OCI-LY3 (cell line): ENCODE results near the gene CD1B.
"Not testable (repeated sequence)": the region's sequence is repeated elsewhere in the genome, so short reads cannot be mapped to it uniquely, and the experiment has no call there.

ENCODE experiments used
- H2AFZ ChIP-seq: fragments of 200-600, 300-600 bp; shearing (Covaris generic); 2 replicates; pipeline ENCODE4 v1.6.0; 2014; ENCODE audit warnings: antibody characterized with exemption, low read depth, low read length
- H3K27ac ChIP-seq: fragments of 200-600, 300-600 bp; sonication (generic); 2 replicates; pipeline ENCODE4 v1.5.1; 2014; ENCODE audit warnings: mild to moderate bottlenecking, low read length, moderate library complexity, mixed read lengths
- H3K27me3 ChIP-seq: fragments of 200-600, 300-600 bp; sonication (generic); 2 replicates; pipeline ENCODE4 v1.6.1; 2014; ENCODE audit warnings: low read depth, low read length, mixed read lengths
- H3K36me3 ChIP-seq: fragments of 200-600, 300-600 bp; sonication (generic); replicated peaks from 2 replicates; pipeline ENCODE3; 2014; ENCODE audit warnings: low read depth, low read length, mixed read lengths
- H3K4me1 ChIP-seq: fragments of 300-600, 200-600 bp; sonication (generic); 2 replicates; pipeline ENCODE4 v1.6.1; 2014; ENCODE audit warnings: low read length, mixed read lengths
- H3K4me2 ChIP-seq: fragments of 200-600, 300-600 bp; sonication (generic); 2 replicates; pipeline ENCODE4 v1.6.1; 2014; ENCODE audit warnings: low read length, mixed read lengths
- H3K4me3 ChIP-seq: fragments of 300-600, 200-600 bp; sonication (generic); 2 replicates; pipeline ENCODE4 v1.5.1; 2014; ENCODE audit warnings: antibody characterized with exemption, mild to moderate bottlenecking, low read length, moderate library complexity
- H3K79me2 ChIP-seq: fragments of 300-600, 200-600 bp; shearing (Covaris generic); 2 replicates; pipeline ENCODE4 v1.6.1; 2014; ENCODE audit warnings: mild to moderate bottlenecking, low read length, mixed read lengths
- H3K9ac ChIP-seq: fragments of 300-600, 200-600 bp; shearing (Covaris generic); 2 replicates; pipeline ENCODE4 v1.6.0; 2014; ENCODE audit warnings: mild to moderate bottlenecking, low read length, moderate library complexity
- H3K9me3 ChIP-seq: fragments of 200-600, 300-600 bp; shearing (Covaris generic); 2 replicates; pipeline ENCODE4 v1.6.1; 2014; ENCODE audit warnings: low read length, mixed read lengths; ENCODE audit not compliant: insufficient read depth
- H4K20me1 ChIP-seq: fragments of 200-600, 300-600 bp; sonication (generic); 2 replicates; pipeline ENCODE4 v1.6.1; 2016; ENCODE audit warnings: low read length, mixed read lengths; ENCODE audit not compliant: insufficient read depth
- CTCF ChIP-seq: fragments of 200-600, 300-600 bp; sonication (generic); IDR thresholded peaks from 2 replicates; pipeline ENCODE4 v1.5.1; 2014; ENCODE audit warnings: antibody characterized with exemption, low read length, low read depth
- EZH2phosphoT487 ChIP-seq: fragments of 200-600 bp; shearing (Covaris generic); IDR thresholded peaks from 2 replicates; pipeline ENCODE4 v1.6.1; 2018; ENCODE audit warnings: antibody characterized with exemption, mixed run types, low read depth

The CD1B gene

DNA sequence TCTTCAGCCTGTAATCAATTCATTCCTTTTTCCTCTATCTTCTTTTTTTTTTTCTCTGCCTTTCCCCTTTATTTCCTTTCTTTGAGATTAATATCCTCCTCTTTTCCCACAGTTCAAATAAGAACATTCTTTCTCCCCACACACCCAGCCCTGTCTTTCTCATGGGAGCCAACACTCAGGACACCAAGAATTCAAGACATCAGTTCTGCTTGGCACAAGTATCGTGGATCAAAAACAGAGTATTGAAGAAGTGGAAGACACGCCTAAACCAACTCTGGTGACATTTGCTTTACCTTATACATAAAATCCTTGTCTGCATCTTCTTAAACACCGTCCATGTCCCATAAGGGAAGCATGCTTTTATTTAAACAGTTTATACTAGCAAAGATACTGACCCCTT is 25.3 kb upstream of the CD1B start:
- Histone ChIP-seq H3K4me1 (peaks cover 27% of the 10 kb centered on the region), H3K27me3 (peaks cover 25% of the 10 kb centered on the region; the same call in 1 of the 2 replicates), H3K4me2 (no peak overlapping the region), H3K9ac (no peak overlapping the region), H3K9me3 (no peaks in the 10 kb centered on the region), H3K27ac (no peak overlapping the region), H3K36me3 (no peaks in the 10 kb centered on the region), H3K4me3 (no peak overlapping the region), H2AFZ (no peak overlapping the region), H4K20me1 (no peaks in the 10 kb centered on the region), H3K79me2 (no peaks in the 10 kb centered on the region)
- TF ChIP-seq CTCF (no peak), EZH2phosphoT487 (no peak)

DNA sequence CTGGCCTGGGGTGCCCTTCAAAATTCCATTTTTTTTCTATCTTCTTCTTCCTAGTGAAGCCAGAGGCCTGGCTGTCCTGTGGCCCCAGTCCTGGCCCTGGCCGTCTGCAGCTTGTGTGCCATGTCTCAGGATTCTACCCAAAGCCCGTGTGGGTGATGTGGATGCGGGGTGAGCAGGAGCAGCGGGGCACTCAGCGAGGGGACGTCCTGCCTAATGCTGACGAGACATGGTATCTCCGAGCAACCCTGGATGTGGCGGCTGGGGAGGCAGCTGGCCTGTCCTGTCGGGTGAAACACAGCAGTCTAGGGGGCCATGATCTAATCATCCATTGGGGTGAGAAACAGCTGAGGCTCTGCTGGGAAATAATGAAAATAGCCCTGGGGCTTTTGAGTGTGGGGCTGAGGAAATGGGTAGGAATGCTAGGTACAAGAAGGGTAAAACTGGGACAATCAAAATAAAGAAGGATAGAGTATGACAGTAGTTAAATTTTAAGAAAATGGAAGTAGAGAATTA is 24.5 kb upstream of the CD1B start:
- Histone ChIP-seq H3K4me3 (no peak overlapping the region), H3K4me1 (peaks cover 27% of the 10 kb centered on the region), H2AFZ (no peak overlapping the region), H3K79me2 (no peaks in the 10 kb centered on the region), H3K9me3 (no peaks in the 10 kb centered on the region), H3K27me3 (peaks cover 25% of the 10 kb centered on the region; the same call in 1 of the 2 replicates), H4K20me1 (no peaks in the 10 kb centered on the region), H3K36me3 (no peaks in the 10 kb centered on the region), H3K27ac (no peak overlapping the region), H3K9ac (no peak overlapping the region), H3K4me2 (no peak overlapping the region)
- TF ChIP-seq EZH2phosphoT487 (no peak), CTCF (no peak)

- Histone ChIP-seq H3K4me3 (no peak overlapping the region), H2AFZ (no peak overlapping the region), H3K79me2 (no peaks in the 10 kb centered on the region), H4K20me1 (no peaks in the 10 kb centered on the region), H3K36me3 (no peaks in the 10 kb centered on the region), H3K27me3 (peaks cover 25% of the 10 kb centered on the region; the same call in 1 of the 2 replicates), H3K4me1 (peaks cover 19% of the 10 kb centered on the region), H3K9ac (no peak overlapping the region), H3K4me2 (peak overlapping the region; percentile 52; the same call in 1 of the 2 replicates), H3K27ac (no peak overlapping the region), H3K9me3 (no peaks in the 10 kb centered on the region)
- no peak for TF ChIP-seq CTCF
- no peak for TF ChIP-seq EZH2phosphoT487
Observed at GRCh38 chr1:158354255-158354654, 22.9 kb upstream of the CD1B start.

GRCh38 chr1:158353303-158354075 is 22.2 kb upstream of the CD1B start, which contains the start of gene CD1E:
TSS of gene CD1E (plus strand) at chr1:158353894. CDS start at chr1:158353989, 95 bp downstream.
- TF ChIP-seq CTCF (peak; percentile 14; the same call in 1 of the 2 replicates), EZH2phosphoT487 (no peak)
- Histone ChIP-seq H3K79me2 (no peaks in the 10 kb centered on the region), H3K4me3 (peak within 1 kb of the TSS; percentile 20; the same call in 1 of the 2 replicates), H3K4me1 (peaks cover 16% of the 10 kb centered on the region), H4K20me1 (no peaks in the 10 kb centered on the region), H3K27ac (no peak within 1 kb of the TSS), H2AFZ (peak within 1 kb of the TSS; percentile 37; the same call in 1 of the 2 replicates), H3K9ac (no peak within 1 kb of the TSS), H3K36me3 (no peaks in the 10 kb centered on the region), H3K4me2 (peak within 1 kb of the TSS; percentile 52), H3K9me3 (no peaks in the 10 kb centered on the region), H3K27me3 (peaks cover 21% of the 10 kb centered on the region; the same call in 1 of the 2 replicates)

- not testable (repeated sequence) for H4K20me1 ChIP-seq, H2AFZ ChIP-seq, H3K27me3 ChIP-seq, H3K36me3 ChIP-seq, H3K4me2 ChIP-seq, H3K79me2 ChIP-seq, H3K9me3 ChIP-seq, H3K9ac ChIP-seq, H3K27ac ChIP-seq, H3K4me3 ChIP-seq
- H3K4me1 ChIP-seq = peaks cover 10% of the 10 kb centered on the region
Observed at GRCh38 chr1:158348946-158349345, 17.6 kb upstream of the CD1B start.

DNA sequence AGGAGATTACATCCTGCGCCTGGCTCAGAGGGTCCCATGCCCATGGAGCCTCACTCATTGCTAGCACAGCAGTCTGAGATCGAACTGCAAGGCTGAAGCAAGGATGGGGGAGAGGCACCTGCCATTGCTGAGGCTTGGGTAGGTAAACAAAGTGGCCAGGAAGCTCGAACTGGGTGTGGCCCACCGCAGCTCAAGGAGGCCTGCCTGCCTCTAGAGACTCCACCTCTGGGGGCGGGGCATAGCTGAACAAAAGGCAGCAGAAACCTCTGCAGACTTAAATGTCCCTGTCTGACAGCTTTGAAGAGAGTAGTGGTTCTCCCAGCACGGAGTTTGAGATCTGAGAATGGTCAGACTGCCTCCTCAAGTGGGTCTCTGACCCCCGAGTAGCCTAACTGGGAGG is 5.1 kb upstream of the CD1B start:
- not testable (repeated sequence) for H2AFZ ChIP-seq, H3K79me2 ChIP-seq, H3K4me2 ChIP-seq, H3K4me3 ChIP-seq, H3K9ac ChIP-seq, H3K27me3 ChIP-seq, H3K9me3 ChIP-seq, H3K36me3 ChIP-seq, H3K27ac ChIP-seq, H4K20me1 ChIP-seq
- H3K4me1 ChIP-seq = peaks cover 23% of the 10 kb centered on the region
